ENCODE results near the gene PDZD2. TPM values are rescaled to one million over a fixed set of nuclear protein-coding genes. Genes with fewer than 3 reads are reported as not detected.

Gene PDZD2
- total and polyA plus RNA-seq, 8 donors: 16.2 to 49.8 (median 20.4) TPM

GRCh38 chr5:32151198-32151597 lies 512.3 kb downstream of the PDZD2 start:
- Histone ChIP-seq H3K27ac (no peak overlapping the region), H3K4me1 (peaks cover 7 to 77% of the 10 kb centered on the region in 2 donors), H3K4me3 (no peak overlapping the region), H3K36me3 (peaks cover 0 to 6% of the 10 kb centered on the region in 2 donors), H3K9me3 (no peaks in the 10 kb centered on the region), H3K27me3 (no peaks in the 10 kb centered on the region)
- intact Hi-C loops (cut with DNase I): no loop called here
- ATAC-seq: no peak
- no peak for DNase-seq
- TF ChIP-seq CTCF (IDR thresholded peaks at IDR 0.05): no peak

- Histone ChIP-seq H3K27me3 (no peaks in the 10 kb centered on the region), H3K9me3 (no peaks in the 10 kb centered on the region), H3K36me3 (peaks cover 0 to 6% of the 10 kb centered on the region in 2 donors), H3K4me1 (peaks cover 0 to 74% of the 10 kb centered on the region in 2 donors), H3K4me3 (no peak overlapping the region), H3K27ac (no peak overlapping the region)
- ATAC-seq (peak; percentile 19), DNase-seq (no peak)
- intact Hi-C loops (cut with DNase I): no loop called here
- no peak for TF ChIP-seq CTCF (IDR thresholded peaks at IDR 0.05)
These were observed 514.8 kb downstream of the PDZD2 start for GRCh38 chr5:32153723-32154122.

- Histone ChIP-seq H3K9me3 (no peaks in the 10 kb centered on the region), H3K27me3 (no peaks in the 10 kb centered on the region), H3K4me3 (no peak overlapping the region), H3K4me1 (peaks cover 2 to 77% of the 10 kb centered on the region in 2 donors), H3K36me3 (peaks cover 0 to 6% of the 10 kb centered on the region in 2 donors), H3K27ac (no peak overlapping the region)
- DNase-seq (no peak), ATAC-seq (no peak)
- intact Hi-C loops (cut with DNase I): no loop called here
- TF ChIP-seq CTCF (IDR thresholded peaks at IDR 0.05): no peak
These were observed 516.3 kb downstream of the PDZD2 start for GRCh38 chr5:32155211-32155610.

GRCh38 chr5:32156635-32157034 lies 517.7 kb downstream of the PDZD2 start:
- intact Hi-C loops (cut with DNase I): no loop called here
- no peak for TF ChIP-seq CTCF (IDR thresholded peaks at IDR 0.05)
- Histone ChIP-seq H3K27me3 (no peaks in the 10 kb centered on the region), H3K9me3 (no peaks in the 10 kb centered on the region), H3K4me1 (peaks cover 2 to 67% of the 10 kb centered on the region in 2 donors), H3K4me3 (no peak overlapping the region), H3K27ac (no peak overlapping the region), H3K36me3 (peaks cover 0 to 5% of the 10 kb centered on the region in 2 donors)
- ATAC-seq: no peak
- DNase-seq: no peak

GRCh38 chr5:32157078-32157477 lies 518.1 kb downstream of the PDZD2 start:
- intact Hi-C loops (cut with DNase I): no loop called here
- H3K36me3 ChIP-seq: peaks cover 0 to under 1% of the 10 kb centered on the region in 2 donors
- H3K4me1 ChIP-seq: peaks cover 2 to 65% of the 10 kb centered on the region in 2 donors
- no peak for DNase-seq
- no peak for ATAC-seq
- H3K9me3 ChIP-seq: no peaks in the 10 kb centered on the region
- no peak overlapping the region for H3K4me3 ChIP-seq
- H3K27me3 ChIP-seq: no peaks in the 10 kb centered on the region
- no peak for TF ChIP-seq CTCF (IDR thresholded peaks at IDR 0.05)
- no peak overlapping the region for H3K27ac ChIP-seq

Data from left lung (tissue), 10 donors.